Measurements from ENCODE around the gene AFDN.

- TF ChIP-seq CTCF (IDR thresholded peaks at IDR 0.05) (no peak), POLR2AphosphoS5 (IDR thresholded peaks at IDR 0.05) (no peak)
Observed at GRCh38 chr6:167960579-167960978, 133.9 kb downstream of the AFDN start.
